Stimulated activated CD4-positive, alpha-beta T cell treated with anti-CD3 and anti-CD28 coated beads, Interleukin-4, amount 100 ng/mL, for 1 hour (primary cell): Measurements from ENCODE around the gene GGCT.
"Not testable (repeated sequence)": the region's sequence is repeated elsewhere in the genome, so short reads cannot be mapped to it uniquely, and the experiment has no call there.

Experiments used
- DNase-seq: peaks from one replicate; pipeline ENCODE4 v3.0.0-alpha.2; 2020

GGCT gene

GRCh38 chr7:30504301-30505173, at the start of gene GGCT:
TSS of gene GGCT (minus strand) at chr7:30504829. CDS start at chr7:30504709, 120 bp downstream.
- peak; percentile 97 for DNase-seq

GRCh38 chr7:30553546-30553945, 48.9 kb upstream of the GGCT start:
- no peak for DNase-seq

- DNase-seq: no peak
Observed at GRCh38 chr7:30553141-30553540, 48.5 kb upstream of the GGCT start.

- no peak for DNase-seq
Observed at GRCh38 chr7:30552330-30552729, 47.7 kb upstream of the GGCT start.

GRCh38 chr7:30549931-30550493, 45.4 kb upstream of the GGCT start:
- DNase-seq: no peak

GRCh38 chr7:30548845-30549244, 44.2 kb upstream of the GGCT start:
- DNase-seq: peak; percentile 23

- no peak for DNase-seq
Observed at GRCh38 chr7:30546596-30546995, 42.0 kb upstream of the GGCT start.

GRCh38 chr7:30545791-30546555, 41.3 kb upstream of the GGCT start:
- no peak for DNase-seq

- DNase-seq: no peak
Observed at GRCh38 chr7:30543813-30544525, 39.3 kb upstream of the GGCT start.

GRCh38 chr7:30543115-30543514, 38.5 kb upstream of the GGCT start:
- DNase-seq: not testable (repeated sequence)

GRCh38 chr7:30533886-30534285, 29.3 kb upstream of the GGCT start:
- no peak for DNase-seq

- DNase-seq: no peak
Observed at GRCh38 chr7:30531286-30531685, 26.7 kb upstream of the GGCT start.

GRCh38 chr7:30530373-30530772, 25.7 kb upstream of the GGCT start:
- DNase-seq: no peak

- no peak for DNase-seq
Observed at GRCh38 chr7:30528779-30529178, 24.1 kb upstream of the GGCT start.

GRCh38 chr7:30527297-30527696, 22.7 kb upstream of the GGCT start:
- not testable (repeated sequence) for DNase-seq

GRCh38 chr7:30526163-30526562, 21.5 kb upstream of the GGCT start:
- no peak for DNase-seq

- DNase-seq: no peak
Observed at GRCh38 chr7:30525429-30525828, 20.8 kb upstream of the GGCT start.

GRCh38 chr7:30524545-30524944, 19.9 kb upstream of the GGCT start:
- DNase-seq: no peak

GRCh38 chr7:30523466-30523865, 18.8 kb upstream of the GGCT start:
- DNase-seq: no peak

GRCh38 chr7:30522159-30522558, 17.5 kb upstream of the GGCT start:
- DNase-seq: no peak

GRCh38 chr7:30521532-30521931, 16.9 kb upstream of the GGCT start:
- DNase-seq: no peak

GRCh38 chr7:30519122-30519521, 14.5 kb upstream of the GGCT start:
- no peak for DNase-seq

GRCh38 chr7:30515761-30516160, 11.1 kb upstream of the GGCT start:
- no peak for DNase-seq
